Frontal cortex (tissue), 4 donors: ENCODE results near the gene CDX1. TPM values are rescaled to one million over a fixed set of nuclear protein-coding genes. Genes with fewer than 3 reads are reported as not detected.

Experiments used
- DNase-seq, 2 donors: peaks; one replicate each; pipeline ENCODE4 v3.0.0; 2012; ENCODE audit warnings: low spot score in 2 of 2
- FAIRE-seq: peaks from 2 replicates; lab custom pipeline; 2012; peaks lifted over from hg19 to GRCh38; lab: Jason Lieb, UNC
- total RNA-seq: library from RNA; depleted of rRNA; stranded (reverse); fragments of >200 nt; gene quantifications from one replicate; pipeline ENCODE4 v1.2.3, GENCODE V29; 2014
- donor health status: control.
- donor health status: control.
- donor health status: control.

The CDX1 gene
- total RNA-seq, result not detected

- FAIRE-seq, result no peak
- no peak for DNase-seq
Observed at GRCh38 chr5:150166650-150167511, at the start of gene CDX1. CDX1 (plus strand) TSS chr5:150166778; CDS start chr5:150166877, 99 bp downstream.

- DNase-seq, result no peak
- FAIRE-seq, result no peak
Observed at GRCh38 chr5:150117945-150118560, 48.5 kb upstream of the CDX1 start.

GRCh38 chr5:150118561-150119229, 47.9 kb upstream of the CDX1 start:
- FAIRE-seq, result no peak
- no peak for DNase-seq

DNA sequence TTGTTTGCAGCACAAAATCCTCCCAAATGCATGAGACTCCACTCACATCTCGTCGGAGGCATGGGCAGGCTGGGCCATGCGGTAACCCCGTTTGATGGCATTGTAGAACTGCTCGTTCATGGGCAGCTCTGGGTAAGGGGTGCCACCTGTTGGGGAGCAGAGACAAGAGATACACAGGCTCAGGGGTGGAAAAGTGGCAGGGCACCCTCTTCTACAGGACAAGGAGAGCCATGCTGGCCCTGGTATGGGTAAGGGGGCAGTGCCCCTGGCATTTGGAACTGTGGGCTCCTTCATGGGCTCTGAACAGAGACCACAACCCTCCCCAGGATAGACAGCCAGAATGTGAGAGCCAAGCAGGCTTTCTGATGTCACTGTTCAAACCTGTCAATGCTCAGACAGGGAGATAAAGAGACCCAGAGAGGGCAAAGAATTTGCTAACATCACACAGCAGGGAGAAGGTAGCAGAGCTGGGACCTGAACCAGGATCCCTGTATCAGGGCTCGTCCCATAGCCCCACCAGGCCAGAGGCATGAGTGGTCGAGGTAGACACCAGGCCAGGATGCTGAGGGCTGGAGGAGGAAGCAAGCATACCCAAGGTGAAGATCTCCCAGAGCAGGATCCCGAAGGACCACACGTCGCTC, 47.0 kb upstream of the CDX1 start:
- DNase-seq (no peak), FAIRE-seq (no peak)

DNA sequence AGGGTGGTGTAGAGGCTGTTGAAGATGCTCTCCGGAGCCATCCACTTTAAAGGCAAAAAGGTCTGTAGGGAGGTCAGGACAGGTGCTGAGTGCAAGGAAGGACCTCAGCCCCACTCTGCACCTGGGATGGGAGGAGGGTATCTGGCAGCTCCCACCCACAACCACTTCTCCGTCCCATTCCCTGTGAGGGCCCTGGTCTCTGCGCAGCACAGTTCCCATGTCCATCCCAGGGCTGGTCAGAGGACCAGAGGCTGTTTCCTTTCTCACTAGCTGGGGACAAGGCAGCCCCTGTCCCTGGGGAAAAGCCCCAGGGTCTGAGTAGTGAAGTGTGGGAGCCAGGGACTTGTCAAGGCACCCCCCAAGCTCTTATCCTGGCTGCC, 46.5 kb upstream of the CDX1 start:
- FAIRE-seq (no peak), DNase-seq (no peak)

- FAIRE-seq, result no peak
- no peak for DNase-seq
Observed at GRCh38 chr5:150120617-150121447, 45.7 kb upstream of the CDX1 start.

DNA sequence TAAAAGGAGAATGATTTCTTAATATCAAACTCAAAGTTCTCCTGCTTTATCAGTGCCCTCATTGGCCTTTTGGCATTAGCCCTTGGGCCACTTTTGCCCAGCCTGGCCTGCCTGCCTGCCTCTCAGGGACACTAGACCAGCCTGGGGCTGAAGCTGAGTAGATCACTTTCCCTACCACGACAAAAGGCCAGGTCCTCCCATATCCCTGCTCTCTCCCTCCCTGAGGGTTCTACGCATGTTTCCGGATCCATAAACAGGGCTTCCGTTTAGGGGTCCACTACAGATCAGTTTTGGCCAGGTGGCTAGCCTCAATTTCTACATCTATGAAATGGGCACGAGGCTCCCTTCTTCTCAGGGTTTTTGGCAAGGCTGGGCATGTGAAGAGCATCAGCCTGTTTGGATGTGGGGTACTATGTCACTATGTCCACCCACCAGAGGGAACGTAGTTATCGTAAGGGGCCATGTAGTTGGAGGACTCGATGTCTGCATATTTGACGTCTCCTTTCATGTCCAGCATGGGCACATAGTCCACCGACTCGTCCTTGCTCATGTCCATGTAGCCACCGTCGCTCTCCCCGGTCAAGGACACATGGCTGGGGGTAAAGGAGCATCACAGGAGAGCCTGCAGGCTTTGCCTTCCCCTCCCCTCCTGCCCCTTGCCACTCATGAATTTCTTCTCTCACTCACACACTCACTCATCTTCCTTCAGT, 45.0 kb upstream of the CDX1 start:
- FAIRE-seq (no peak), DNase-seq (no peak)

- FAIRE-seq, result no peak
- DNase-seq, result no peak
Observed at GRCh38 chr5:150122158-150122510, 44.4 kb upstream of the CDX1 start.

DNA sequence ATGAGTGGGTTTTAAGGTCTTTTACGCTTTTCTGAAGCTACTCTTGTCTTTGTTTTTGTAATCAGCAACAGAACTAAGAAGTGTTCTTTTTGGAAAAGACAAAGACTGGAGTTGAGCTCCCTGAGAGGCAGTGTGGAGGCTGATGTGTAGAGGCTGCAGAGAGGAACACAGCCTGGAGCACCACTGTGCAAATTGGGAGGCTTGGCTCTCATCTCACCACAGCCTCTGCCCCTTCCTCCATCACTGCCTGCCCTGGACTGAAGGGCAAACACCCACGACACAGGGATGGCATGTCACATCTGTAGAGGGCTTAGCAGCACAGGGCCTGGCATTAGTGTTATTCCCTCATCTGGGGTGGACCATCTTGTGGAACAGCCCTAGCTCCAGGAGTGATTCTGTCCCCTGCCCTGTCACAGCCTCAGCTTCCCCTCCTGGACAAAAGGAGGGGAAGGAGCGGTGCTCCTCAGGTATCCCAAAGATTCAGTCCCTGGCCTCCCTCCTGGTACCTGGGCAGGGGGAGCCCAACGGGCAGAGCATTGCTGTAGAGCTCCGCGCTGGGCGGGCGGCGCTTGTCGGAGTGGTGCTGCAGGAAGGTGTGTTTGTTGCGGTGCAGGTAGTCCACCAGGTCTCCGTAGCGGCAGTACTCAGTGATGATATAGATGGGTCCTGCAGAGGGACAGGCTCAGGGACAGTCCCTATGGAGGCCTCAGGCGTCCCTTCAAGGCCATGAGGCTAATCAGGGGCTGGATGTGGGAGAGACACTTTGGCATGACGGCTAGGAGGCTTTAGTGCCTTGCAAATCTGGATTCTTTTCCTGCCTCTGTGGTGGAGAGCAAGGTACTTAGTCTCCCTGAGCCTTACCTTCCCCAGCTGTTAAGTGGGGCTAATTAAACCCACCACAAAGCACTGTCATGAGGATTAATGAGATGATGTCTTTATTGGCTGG, 43.8 kb upstream of the CDX1 start:
- DNase-seq (no peak), FAIRE-seq (no peak)

DNA sequence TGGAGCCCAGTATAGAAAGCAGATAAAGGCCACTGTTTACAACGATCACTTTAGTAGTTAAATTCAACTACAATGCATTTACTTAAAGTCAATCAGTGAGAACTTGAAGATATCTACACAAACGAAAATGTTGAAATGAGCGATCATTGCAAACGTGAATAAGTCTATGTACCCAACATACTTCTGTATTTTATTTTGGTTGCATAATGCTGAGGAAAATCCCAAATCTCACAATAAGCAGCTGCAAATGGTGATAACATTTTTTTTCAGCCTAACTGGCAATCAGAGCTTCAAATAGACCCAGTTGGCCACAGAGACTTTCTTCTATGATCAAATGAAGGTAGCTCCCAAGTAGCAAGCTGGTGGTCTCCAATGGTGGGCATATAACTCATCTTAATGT, 43.0 kb upstream of the CDX1 start:
- DNase-seq, result no peak
- no peak for FAIRE-seq

GRCh38 chr5:150124111-150124557, 42.4 kb upstream of the CDX1 start:
- FAIRE-seq, result no peak
- no peak for DNase-seq

- no peak for DNase-seq
- no peak for FAIRE-seq
Observed at GRCh38 chr5:150124596-150124995, 42.0 kb upstream of the CDX1 start.

DNA sequence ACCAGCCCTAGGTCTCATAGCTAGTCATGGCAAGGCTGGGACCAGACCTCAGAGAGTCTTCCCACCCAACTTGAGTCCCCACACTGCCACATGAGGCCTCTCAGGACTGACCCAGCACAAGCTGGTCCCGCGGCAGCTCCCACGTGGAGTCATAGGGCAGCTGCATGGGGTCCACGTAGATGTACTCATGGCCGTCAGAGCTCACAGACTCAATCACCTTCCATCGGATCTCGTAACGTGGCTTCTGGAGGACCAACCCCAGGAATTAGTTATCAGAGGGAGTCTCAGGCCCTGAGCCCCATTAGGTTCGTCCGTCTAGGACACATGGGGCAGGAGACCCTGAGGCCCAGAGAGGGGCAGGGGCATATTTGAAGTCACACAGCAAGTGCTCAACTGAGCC, 41.2 kb upstream of the CDX1 start:
- DNase-seq, result no peak
- FAIRE-seq, result no peak

DNA sequence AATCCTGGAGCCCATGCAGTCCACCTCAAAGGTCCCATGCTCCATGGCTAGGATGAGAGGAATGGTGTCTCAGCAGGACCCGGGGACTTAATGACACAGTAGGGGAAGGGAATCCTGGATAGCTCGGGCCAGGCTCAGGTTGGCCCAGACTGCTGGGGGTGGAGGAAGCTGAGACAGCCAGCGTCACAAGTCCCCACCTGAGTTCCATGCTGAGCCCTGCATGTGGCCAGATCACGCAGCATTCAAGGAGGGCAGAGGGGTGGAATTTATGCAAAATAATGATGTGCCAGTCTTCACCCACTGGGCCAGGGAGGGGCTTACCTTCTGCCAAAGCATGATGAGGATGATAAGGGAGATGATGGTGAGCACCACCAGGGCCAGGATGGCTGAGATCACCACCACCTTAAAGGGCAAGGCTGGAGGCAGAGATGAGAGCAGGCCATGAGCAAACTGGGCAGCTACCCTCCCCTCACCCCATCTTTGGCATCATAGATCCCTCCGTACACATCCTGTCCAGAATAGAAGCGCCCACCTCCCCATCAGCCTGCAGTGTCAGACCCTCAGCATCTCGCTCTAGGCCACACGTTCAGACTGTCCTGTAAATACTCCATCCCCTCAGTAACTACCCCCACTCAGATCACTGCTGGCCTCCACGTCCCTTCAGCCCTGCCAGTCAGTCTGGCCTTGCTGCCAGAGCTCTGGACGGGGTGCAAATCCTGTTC, 40.2 kb upstream of the CDX1 start:
- FAIRE-seq, result no peak

DNA sequence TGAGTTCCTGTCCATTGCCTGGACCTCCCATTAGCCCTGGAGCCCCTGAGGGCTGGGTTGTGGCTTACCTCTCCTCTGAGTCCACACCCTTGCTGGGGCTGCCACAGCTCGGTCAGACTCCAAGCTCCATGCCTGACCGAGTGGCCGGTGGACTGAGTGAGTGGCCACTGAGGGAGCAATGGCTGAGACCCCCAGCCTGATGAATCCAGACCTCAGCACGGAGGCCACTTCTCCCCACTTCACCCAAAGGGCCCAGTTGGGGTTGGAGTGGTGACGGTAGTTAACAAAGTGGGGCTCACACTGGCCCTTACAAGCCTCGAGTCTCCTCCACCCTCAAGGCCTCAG, 39.7 kb upstream of the CDX1 start:
- no peak for DNase-seq
- FAIRE-seq, result no peak

More for the DNA sequence above, 40.2 kb upstream of the CDX1 start:
- DNase-seq, result no peak

- no peak for DNase-seq
- FAIRE-seq, result no peak
Observed at GRCh38 chr5:150129454-150129812, 37.1 kb upstream of the CDX1 start.

DNA sequence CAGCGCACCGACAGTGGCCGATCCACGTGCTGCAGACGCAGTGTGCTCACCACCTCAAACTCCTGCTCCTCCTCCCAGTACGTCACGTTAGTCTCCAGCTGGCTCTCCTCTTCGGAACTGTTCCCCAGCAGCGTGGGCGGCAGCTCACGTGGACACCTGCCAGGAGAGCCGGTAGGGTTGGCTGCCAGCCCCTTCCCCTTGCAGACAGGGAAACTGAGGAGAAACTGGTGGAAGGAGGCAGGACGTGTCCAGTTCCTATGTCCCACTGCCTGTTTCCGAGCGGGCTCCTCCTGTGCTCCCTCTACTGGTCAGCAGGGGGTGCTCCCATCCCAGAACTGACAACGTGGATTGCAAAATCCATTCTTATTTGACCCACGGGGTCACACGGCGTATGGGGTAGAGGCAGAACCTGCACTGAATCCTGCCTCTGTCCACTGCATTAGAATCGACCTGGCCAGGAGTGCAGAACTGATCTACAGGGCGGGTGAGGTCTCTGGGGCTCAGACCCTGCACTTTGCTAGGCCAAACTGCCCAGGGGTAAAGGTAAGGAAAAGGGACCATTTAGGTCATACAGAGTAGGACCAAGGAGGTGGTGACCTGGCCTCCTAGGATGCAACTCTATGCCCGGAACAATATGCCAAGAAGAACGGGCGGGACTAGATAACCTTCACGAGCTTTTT, 36.6 kb upstream of the CDX1 start:
- FAIRE-seq (no peak), DNase-seq (peak; percentile 74 to 86)
